NCI-H345 (cell line): Measurements from ENCODE around the gene SERPIND1.

Experiments
- DNase-seq: peaks from one replicate; lab custom pipeline; 2025; lab: John Stamatoyannopoulos, UW

SERPIND1 gene

GRCh38 chr22:20775342-20775895, 1.5 kb downstream of the SERPIND1 start:
- DNase-seq: no peak

GRCh38 chr22:20776624-20777405, 2.9 kb downstream of the SERPIND1 start:
- DNase-seq: peak; percentile 29

- DNase-seq: peak; percentile 48
Observed at GRCh38 chr22:20777420-20778177, 3.7 kb downstream of the SERPIND1 start.

GRCh38 chr22:20779014-20779817, 5.3 kb downstream of the SERPIND1 start:
- no peak for DNase-seq

GRCh38 chr22:20779818-20780158, 5.9 kb downstream of the SERPIND1 start:
- DNase-seq: no peak

- no peak for DNase-seq
Observed at GRCh38 chr22:20781272-20781990, 7.5 kb downstream of the SERPIND1 start.

GRCh38 chr22:20782083-20782482, 8.2 kb downstream of the SERPIND1 start:
- DNase-seq: no peak

- no peak for DNase-seq
Observed at GRCh38 chr22:20782596-20783299, 8.8 kb downstream of the SERPIND1 start.

- no peak for DNase-seq
Observed at GRCh38 chr22:20783300-20783673, 9.4 kb downstream of the SERPIND1 start.

- DNase-seq: peak; percentile 5
Observed at GRCh38 chr22:20783844-20784723, 10.2 kb downstream of the SERPIND1 start.

GRCh38 chr22:20785415-20785814, 11.5 kb downstream of the SERPIND1 start:
- no peak for DNase-seq

- DNase-seq: no peak
Observed at GRCh38 chr22:20786048-20786447, 12.1 kb downstream of the SERPIND1 start.

- DNase-seq: no peak
Observed at GRCh38 chr22:20786536-20786979, 12.6 kb downstream of the SERPIND1 start.

- no peak for DNase-seq
Observed at GRCh38 chr22:20787223-20787622, 13.3 kb downstream of the SERPIND1 start.

GRCh38 chr22:20787746-20788626, 14.1 kb downstream of the SERPIND1 start:
- DNase-seq: no peak

- no peak for DNase-seq
Observed at GRCh38 chr22:20788627-20789344, 14.9 kb downstream of the SERPIND1 start.

- DNase-seq: no peak
Observed at GRCh38 chr22:20792221-20792965, 18.5 kb downstream of the SERPIND1 start.
